Trophoblast cell (in vitro differentiated cells and primary cell): ENCODE data around the gene PODN. TPM values are rescaled to one million over a fixed set of nuclear protein-coding genes. Genes with fewer than 3 reads are reported as not detected.

Source experiments
- DNase-seq, 2 donors: peaks; one replicate each; pipeline ENCODE4 v3.0.0-alpha.2; 2016
- H2AFZ ChIP-seq: 2 replicates; pipeline ENCODE4 v1.6.1; 2013; ENCODE audit warnings: low read length, moderate library complexity, mild to moderate bottlenecking; ENCODE audit not compliant: insufficient read depth, poor library complexity
- H2AK5ac ChIP-seq: 2 replicates; pipeline ENCODE4 v1.6.1; 2013; ENCODE audit warnings: mild to moderate bottlenecking, low read length
- H2BK120ac ChIP-seq: 2 replicates; pipeline ENCODE4 v1.6.1; 2013; ENCODE audit warnings: low read length, mild to moderate bottlenecking, moderate library complexity; ENCODE audit not compliant: insufficient read depth, poor library complexity
- H2BK12ac ChIP-seq: 2 replicates; pipeline ENCODE4 v1.6.1; 2013; ENCODE audit warnings: mild to moderate bottlenecking, low read length, moderate library complexity
- H2BK5ac ChIP-seq: 2 replicates; pipeline ENCODE4 v1.6.1; 2013; ENCODE audit warnings: low read length, low read depth, moderate library complexity, mild to moderate bottlenecking; ENCODE audit not compliant: poor library complexity
- H3K14ac ChIP-seq: 2 replicates; pipeline ENCODE4 v1.6.1; 2013; ENCODE audit warnings: mild to moderate bottlenecking, low read length
- H3K18ac ChIP-seq: 2 replicates; pipeline ENCODE4 v1.6.1; 2013; ENCODE audit warnings: mild to moderate bottlenecking, low read length
- H3K23ac ChIP-seq: 2 replicates; pipeline ENCODE4 v1.6.1; 2013; ENCODE audit warnings: low read length
- H3K27ac ChIP-seq: 2 replicates; pipeline ENCODE4 v1.5.1; 2013; ENCODE audit warnings: low read depth, mild to moderate bottlenecking, inconsistent platforms, low read length, moderate library complexity
- H3K27me3 ChIP-seq: 2 replicates; pipeline ENCODE4 v1.6.1; 2013; ENCODE audit warnings: inconsistent platforms, mild to moderate bottlenecking, low read length, moderate library complexity; ENCODE audit not compliant: insufficient read depth
- H3K36me3 ChIP-seq, 2 experiments: 1 replicate in 1 of 2; 2 replicates in 1 of 2; pipeline ENCODE4 v1.6.1; 2013; ENCODE audit warnings: low read length in 2 of 2, mild to moderate bottlenecking in 2 of 2, moderate library complexity in 1 of 2; ENCODE audit not compliant: insufficient read depth in 2 of 2, control insufficient read depth in 1 of 2
- H3K4ac ChIP-seq: 2 replicates; pipeline ENCODE4 v1.6.1; 2013; ENCODE audit warnings: low read depth, mild to moderate bottlenecking, low read length, moderate library complexity
- H3K4me1 ChIP-seq, 2 experiments: 1 replicate in 1 of 2; 2 replicates in 1 of 2; pipeline ENCODE4 v1.6.1; 2013; ENCODE audit warnings: low read length in 2 of 2, mild to moderate bottlenecking in 2 of 2, moderate library complexity in 1 of 2; ENCODE audit not compliant: insufficient read depth in 2 of 2, control insufficient read depth in 1 of 2
- H3K4me2 ChIP-seq: 2 replicates; pipeline ENCODE4 v1.6.1; 2013; ENCODE audit warnings: inconsistent platforms, mild to moderate bottlenecking, low read length, moderate library complexity
- H3K4me3 ChIP-seq: 2 replicates; pipeline ENCODE4 v1.5.1; 2013; ENCODE audit warnings: mild to moderate bottlenecking, low read depth, low read length, inconsistent platforms
- H3K79me1 ChIP-seq: one replicate; pipeline ENCODE4 v1.6.1; 2013; ENCODE audit warnings: low read length
- H3K79me2 ChIP-seq: 2 replicates; pipeline ENCODE4 v1.6.1; 2013; ENCODE audit warnings: low read length, mild to moderate bottlenecking; ENCODE audit not compliant: control insufficient read depth, insufficient read depth, poor library complexity
- H3K9ac ChIP-seq: 2 replicates; pipeline ENCODE4 v1.6.1; 2013; ENCODE audit warnings: mild to moderate bottlenecking, low read length
- H3K9me3 ChIP-seq: 2 replicates; pipeline ENCODE4 v1.6.1; 2013; ENCODE audit warnings: low read depth, mild to moderate bottlenecking, control low read depth, inconsistent platforms, low read length; ENCODE audit not compliant: insufficient read depth
- H4K12ac ChIP-seq: 2 replicates; pipeline ENCODE4 v1.6.1; 2013; ENCODE audit warnings: low read depth, mild to moderate bottlenecking, low read length, moderate library complexity
- H4K8ac ChIP-seq: 2 replicates; pipeline ENCODE4 v1.6.1; 2013; ENCODE audit warnings: low read depth, mild to moderate bottlenecking, low read length, moderate library complexity
- H4K91ac ChIP-seq: one replicate; pipeline ENCODE4 v1.6.1; 2013; ENCODE audit warnings: low read depth, mild to moderate bottlenecking, low read length, moderate library complexity
- WGBS: extraction: QIAGEN DNeasy Blood & Tissue Kit; methylation state at CpG from one replicate; pipeline ENCODE4 v1.1.7; 2013; ENCODE audit warnings: missing lambda C conversion rate; ENCODE audit not compliant: insufficient read length, insufficient coverage; ENCODE audit errors: extremely low coverage; 5-methylcytosine and 5-hydroxymethylcytosine counted together
- polyA plus RNA-seq: library from polyadenylated mRNA; stranded (reverse); fragments of 200-250 nt; gene quantifications from 2 replicates; pipeline ENCODE4 v1.2.3, GENCODE V29; 2013

The PODN gene
- 0.14 and 0.17 TPM in 2 replicates for polyA plus RNA-seq

- no peak within 1 kb of the TSS for H3K23ac ChIP-seq
- no peaks in the 10 kb centered on the region for H3K79me1 ChIP-seq
- DNase-seq: no peak
- no peaks in the 10 kb centered on the region for H3K79me2 ChIP-seq
- no peak within 1 kb of the TSS for H2BK12ac ChIP-seq
- H3K4me3 ChIP-seq: peak within 1 kb of the TSS; percentile 35
- H4K8ac ChIP-seq: no peak within 1 kb of the TSS
- no peak within 1 kb of the TSS for H4K12ac ChIP-seq
- H2AK5ac ChIP-seq: no peak within 1 kb of the TSS
- no peak within 1 kb of the TSS for H2BK5ac ChIP-seq
- no peak within 1 kb of the TSS for H3K14ac ChIP-seq
- WGBS: no CpG with 5 or more reads among the region's 73 CpGs
- H3K18ac ChIP-seq: no peak within 1 kb of the TSS
- peaks cover 8 to 9% of the 10 kb centered on the region in 2 experiments for H3K4me1 ChIP-seq
- H3K9me3 ChIP-seq: peaks cover 7% of the 10 kb centered on the region
- H4K91ac ChIP-seq: no peak within 1 kb of the TSS
- no peak within 1 kb of the TSS for H2AFZ ChIP-seq
- H3K4ac ChIP-seq: no peak within 1 kb of the TSS
- H3K4me2 ChIP-seq: peak within 1 kb of the TSS; percentile 71
- H3K27me3 ChIP-seq: peaks cover 47% of the 10 kb centered on the region
- H2BK120ac ChIP-seq: no peak within 1 kb of the TSS
- no peak within 1 kb of the TSS for H3K27ac ChIP-seq
- no peak within 1 kb of the TSS for H3K9ac ChIP-seq
- no peaks in the 10 kb centered on the region for H3K36me3 ChIP-seq
These were observed at the start of gene PODN for GRCh38 chr1:53061859-53062707. Gene PODN, plus strand, starts transcription at chr1:53062213. Its CDS starts 7,643 bp downstream, at chr1:53069856.

GRCh38 chr1:53014791-53015507 is 47.1 kb upstream of the PODN start:
- H3K18ac ChIP-seq: no peak overlapping the region
- peak overlapping the region; percentile 38 for H3K4me3 ChIP-seq
- no peaks in the 10 kb centered on the region for H3K27me3 ChIP-seq
- no CpG with 5 or more reads among the region's 9 CpGs for WGBS
- no peak overlapping the region for H3K4ac ChIP-seq
- H4K8ac ChIP-seq: peak overlapping the region; percentile 42
- H3K4me1 ChIP-seq: no peaks in the 10 kb centered on the region
- peak overlapping the region; percentile 64 for H3K4me2 ChIP-seq
- H3K79me1 ChIP-seq: no peaks in the 10 kb centered on the region
- no peak overlapping the region for H2BK120ac ChIP-seq
- DNase-seq: peak; percentile 81 to 91
- H3K36me3 ChIP-seq: peaks cover 0 to 5% of the 10 kb centered on the region in 2 experiments
- no peak overlapping the region for H2BK12ac ChIP-seq
- H4K91ac ChIP-seq: no peak overlapping the region
- H3K27ac ChIP-seq: no peak overlapping the region
- H3K14ac ChIP-seq: no peak overlapping the region
- no peak overlapping the region for H2AK5ac ChIP-seq
- H4K12ac ChIP-seq: peak overlapping the region; percentile 16
- no peak overlapping the region for H3K23ac ChIP-seq
- H3K9ac ChIP-seq: no peak overlapping the region
- H3K79me2 ChIP-seq: no peaks in the 10 kb centered on the region
- no peaks in the 10 kb centered on the region for H3K9me3 ChIP-seq
- H2BK5ac ChIP-seq: no peak overlapping the region
- H2AFZ ChIP-seq: peak overlapping the region; percentile 26

GRCh38 chr1:53015508-53015860 is 46.5 kb upstream of the PODN start:
- no peak for DNase-seq
- H3K4ac ChIP-seq: no peak overlapping the region
- H3K4me2 ChIP-seq: peak overlapping the region; percentile 64
- no peaks in the 10 kb centered on the region for H3K9me3 ChIP-seq
- H3K4me1 ChIP-seq: no peaks in the 10 kb centered on the region
- H3K14ac ChIP-seq: no peak overlapping the region
- H2AFZ ChIP-seq: peak overlapping the region; percentile 26
- no peak overlapping the region for H2BK120ac ChIP-seq
- H2AK5ac ChIP-seq: no peak overlapping the region
- H3K79me2 ChIP-seq: no peaks in the 10 kb centered on the region
- H3K36me3 ChIP-seq: peaks cover 0 to 5% of the 10 kb centered on the region in 2 experiments
- no peak overlapping the region for H3K27ac ChIP-seq
- no peak overlapping the region for H3K9ac ChIP-seq
- no peak overlapping the region for H4K91ac ChIP-seq
- no peak overlapping the region for H3K18ac ChIP-seq
- no peaks in the 10 kb centered on the region for H3K27me3 ChIP-seq
- peak overlapping the region; percentile 16 for H4K12ac ChIP-seq
- H2BK5ac ChIP-seq: no peak overlapping the region
- no peak overlapping the region for H3K23ac ChIP-seq
- no CpG with 5 or more reads among the region's 3 CpGs for WGBS
- no peaks in the 10 kb centered on the region for H3K79me1 ChIP-seq
- no peak overlapping the region for H3K4me3 ChIP-seq
- H4K8ac ChIP-seq: peak overlapping the region; percentile 42
- H2BK12ac ChIP-seq: no peak overlapping the region

GRCh38 chr1:53016705-53017104 is 45.3 kb upstream of the PODN start:
- peaks cover 0 to 5% of the 10 kb centered on the region in 2 experiments for H3K36me3 ChIP-seq
- H2AK5ac ChIP-seq: no peak overlapping the region
- no peak overlapping the region for H2BK12ac ChIP-seq
- DNase-seq: no peak
- WGBS: no CpG with 5 or more reads among the region's 1 CpG
- H3K4me2 ChIP-seq: no peak overlapping the region
- no peaks in the 10 kb centered on the region for H3K79me1 ChIP-seq
- no peak overlapping the region for H3K9ac ChIP-seq
- H3K9me3 ChIP-seq: no peaks in the 10 kb centered on the region
- no peak overlapping the region for H2BK5ac ChIP-seq
- H2BK120ac ChIP-seq: no peak overlapping the region
- no peak overlapping the region for H3K4me3 ChIP-seq
- H3K14ac ChIP-seq: no peak overlapping the region
- H2AFZ ChIP-seq: no peak overlapping the region
- H3K27me3 ChIP-seq: no peaks in the 10 kb centered on the region
- peaks cover 0 to 2% of the 10 kb centered on the region in 2 experiments for H3K4me1 ChIP-seq
- no peak overlapping the region for H4K8ac ChIP-seq
- no peak overlapping the region for H3K4ac ChIP-seq
- H4K12ac ChIP-seq: no peak overlapping the region
- no peak overlapping the region for H4K91ac ChIP-seq
- no peak overlapping the region for H3K23ac ChIP-seq
- no peak overlapping the region for H3K18ac ChIP-seq
- H3K27ac ChIP-seq: no peak overlapping the region
- H3K79me2 ChIP-seq: no peaks in the 10 kb centered on the region
